GM23338 (cell line): ENCODE data around the gene SIGLEC8. TPM values are rescaled to one million over a fixed set of nuclear protein-coding genes. Genes with fewer than 3 reads are reported as not detected.

Experiments used
- ATAC-seq: fragments of 200-7000 bp; cut with Tn5 transposase; 3 replicates; pipeline ENCODE4 v1.9.1; 2020
- DNase-seq: peaks from one replicate; pipeline ENCODE4 v3.0.0-alpha.2; 2015; ENCODE audit warnings: low spot score
- H2AFZ ChIP-seq: fragments of 200-600 bp; sonication (generic); 2 replicates; pipeline ENCODE4 v1.8.0; 2016; ENCODE audit warnings: antibody characterized with exemption, mild to moderate bottlenecking, moderate library complexity
- H3F3A ChIP-seq: fragments of 200-600 bp; sonication (generic); replicated peaks from 2 replicates; pipeline ENCODE4 v1.8.0; 2017; ENCODE audit warnings: antibody characterized with exemption, mixed run types, low read depth
- H3K27ac ChIP-seq: fragments of 200-600 bp; sonication (generic); 2 replicates; pipeline ENCODE4 v1.6.1; 2016; ENCODE audit warnings: low read depth
- H3K27me3 ChIP-seq: fragments of 200-600 bp; sonication (generic); 2 replicates; pipeline ENCODE4 v1.8.0; 2016; ENCODE audit warnings: mild to moderate bottlenecking, mixed run types, moderate library complexity; ENCODE audit not compliant: insufficient read depth
- H3K36me3 ChIP-seq: fragments of 200-600 bp; sonication (generic); 2 replicates; pipeline ENCODE4 v1.8.0; 2016; ENCODE audit warnings: mild to moderate bottlenecking; ENCODE audit not compliant: insufficient read depth
- H3K4me1 ChIP-seq: fragments of 200-600 bp; sonication (generic); 2 replicates; pipeline ENCODE4 v1.8.0; 2016; ENCODE audit warnings: mild to moderate bottlenecking, moderate library complexity; ENCODE audit not compliant: insufficient read depth
- H3K4me2 ChIP-seq: fragments of 200-600 bp; sonication (generic); 2 replicates; pipeline ENCODE4 v1.7.1; 2017; ENCODE audit warnings: mixed run types
- H3K4me3 ChIP-seq: fragments of 200-600 bp; sonication (generic); 2 replicates; pipeline ENCODE4 v1.6.1; 2016; ENCODE audit warnings: mixed run types
- H3K79me2 ChIP-seq: fragments of 200-600 bp; sonication (generic); replicated peaks from 2 replicates; pipeline ENCODE4 v1.8.0; 2017; ENCODE audit warnings: mild to moderate bottlenecking; ENCODE audit not compliant: insufficient read depth
- H3K9me2 ChIP-seq: fragments of 200-600 bp; sonication (generic); 2 replicates; pipeline ENCODE4 v1.8.0; 2017; ENCODE audit not compliant: insufficient read depth
- H4K20me1 ChIP-seq: fragments of 200-600 bp; sonication (generic); replicated peaks from 2 replicates; pipeline ENCODE4 v1.8.0; 2017; ENCODE audit warnings: mild to moderate bottlenecking; ENCODE audit not compliant: insufficient read depth
- H3K27ac Mint-ChIP-seq: 2 replicates; pipeline ENCODE4 v1.8.0; 2020; ENCODE audit warnings: inconsistent platforms, mild to moderate bottlenecking, moderate library complexity, mixed read lengths
- H3K27me3 Mint-ChIP-seq: 3 replicates; pipeline ENCODE4 v1.8.0; 2022; ENCODE audit warnings: low read depth, mild to moderate bottlenecking, moderate library complexity, mixed read lengths, inconsistent platforms; ENCODE audit not compliant: insufficient read depth, poor library complexity
- H3K36me3 Mint-ChIP-seq: 3 replicates; pipeline ENCODE4 v1.8.0; 2021; ENCODE audit warnings: low read depth, mild to moderate bottlenecking, inconsistent platforms, moderate library complexity, mixed read lengths
- H3K4me1 Mint-ChIP-seq: 3 replicates; pipeline ENCODE4 v1.8.0; 2020; ENCODE audit warnings: mild to moderate bottlenecking, inconsistent platforms, mixed read lengths
- H3K4me3 Mint-ChIP-seq: 3 replicates; pipeline ENCODE4 v1.8.0; 2021; ENCODE audit warnings: moderate library complexity, mild to moderate bottlenecking, inconsistent platforms, mixed read lengths
- H3K9me3 Mint-ChIP-seq: 3 replicates; pipeline ENCODE4 v1.8.0; 2020; ENCODE audit warnings: moderate library complexity, mild to moderate bottlenecking, inconsistent platforms, mixed read lengths
- CREB1 ChIP-seq: fragments of 250-450 bp; sonication (Bioruptor Pico); IDR thresholded peaks from 2 replicates; pipeline ENCODE4 v1.5.0; 2020; ENCODE audit warnings: low read depth, mild to moderate bottlenecking, moderate library complexity
- EZH2 ChIP-seq: fragments of 200-600 bp; sonication (generic); IDR thresholded peaks from one replicate; pipeline ENCODE4 v1.8.0; 2017; ENCODE audit warnings: antibody characterized with exemption, mild to moderate bottlenecking, low read depth; ENCODE audit not compliant: unreplicated experiment
- EZH2phosphoT487 ChIP-seq: fragments of 200-600 bp; sonication (generic); IDR thresholded peaks from one replicate; pipeline ENCODE4 v1.8.1; 2018; ENCODE audit warnings: antibody characterized with exemption; ENCODE audit not compliant: unreplicated experiment
- JUNB ChIP-seq: IDR thresholded peaks from one replicate; pipeline ENCODE4 v1.6.1; 2016; ENCODE audit warnings: antibody characterized with exemption; ENCODE audit not compliant: unreplicated experiment
- NANOG ChIP-seq: IDR thresholded peaks from 2 replicates; pipeline ENCODE4 v1.6.1; 2016; ENCODE audit warnings: antibody characterized with exemption, borderline replicate concordance
- POLR2AphosphoS5 ChIP-seq: IDR thresholded peaks from 2 replicates; pipeline ENCODE4 v1.6.1; 2016; ENCODE audit warnings: antibody characterized with exemption, low read depth
- STAT1 ChIP-seq: IDR thresholded peaks from one replicate; pipeline ENCODE4 v1.6.1; 2016; ENCODE audit warnings: antibody characterized with exemption; ENCODE audit not compliant: unreplicated experiment
- polyA plus RNA-seq: library from polyadenylated mRNA; unstranded; fragments of >200 nt; fragmentation: Nextera tagmentation; extraction: Ambion mirVana; gene quantifications from 2 replicates; pipeline ENCODE4 v1.2.1, GENCODE V29; 2016
- total RNA-seq: library from RNA; depleted of rRNA; stranded (reverse); fragments of >200 nt; shearing (Covaris generic); gene quantifications from 2 replicates; pipeline ENCODE4 v1.2.3, GENCODE V29; 2014
- TF ChIP-seq, protein P1 (sequence below): fragments of 250-450 bp; sonication (Bioruptor Pico); IDR thresholded peaks from 2 replicates; pipeline ENCODE4 v1.5.0; 2020; ENCODE audit warnings: mild to moderate bottlenecking, moderate library complexity
- TF ChIP-seq, protein P2 (sequence below), 2 experiments: fragments of 200-600 bp in 1 of 2; sonication (generic) in 1 of 2; conservative IDR thresholded peaks; 2 replicates each; pipeline versions ENCODE4 v1.5.1 to v1.6.1; 2016 to 2017; ENCODE audit warnings: antibody characterized with exemption in 2 of 2, low read depth in 2 of 2, mild to moderate bottlenecking in 2 of 2, moderate library complexity in 1 of 2
- TF ChIP-seq, protein P3 (sequence below): IDR thresholded peaks from 2 replicates; pipeline ENCODE4 v1.6.1; 2016; ENCODE audit warnings: antibody characterized with exemption

The SIGLEC8 gene
- total and polyA plus RNA-seq, 2 experiments from 2014 or later = not detected

DNA sequence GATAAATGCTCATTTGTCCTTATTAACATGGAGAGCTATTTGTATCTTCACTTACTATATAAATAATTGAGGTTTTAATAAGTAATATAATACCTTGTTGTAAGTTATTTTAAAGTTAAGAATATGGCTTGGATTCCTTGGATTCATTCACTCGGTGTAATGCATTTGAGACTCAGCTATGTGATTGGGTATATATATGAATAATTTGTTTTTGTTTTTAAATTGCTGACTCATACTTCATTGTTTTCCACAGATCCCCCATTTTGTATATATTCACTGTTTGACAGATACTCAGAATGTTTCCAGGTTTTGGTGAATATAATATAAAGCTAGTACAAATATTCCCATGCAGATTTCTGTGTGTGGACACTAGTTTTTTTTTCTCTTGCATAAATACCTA is 13.3 kb upstream of the SIGLEC8 start (continued):
- TF ChIP-seq EZH2 (no peak), JUNB (no peak)

DNA sequence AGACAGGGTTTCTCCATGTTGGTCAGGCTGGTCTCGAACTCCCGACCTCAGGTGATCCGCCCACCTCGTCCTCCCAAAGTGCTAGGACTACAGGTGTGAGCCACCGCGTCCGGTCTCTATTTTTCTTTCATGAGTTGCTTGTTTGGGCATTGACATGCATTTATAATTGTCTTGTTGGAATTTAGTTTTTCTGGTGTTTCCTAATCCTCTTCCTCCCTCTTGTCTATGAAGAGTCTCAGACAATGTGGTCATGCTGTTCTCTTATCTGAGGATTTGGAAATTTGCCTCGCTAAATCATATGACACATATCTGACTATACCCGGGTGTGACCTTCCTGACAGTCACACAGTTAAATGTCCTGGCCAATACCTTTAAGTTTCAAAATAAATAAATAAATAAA is 12.7 kb upstream of the SIGLEC8 start:
- Mint-ChIP-seq H3K9me3 (peaks cover 38% of the 10 kb centered on the region), H3K27ac (no peak overlapping the region), H3K27me3 (peaks cover 11% of the 10 kb centered on the region), H3K36me3 (no peaks in the 10 kb centered on the region), H3K4me1 (no peaks in the 10 kb centered on the region), H3K4me3 (no peak overlapping the region)
- H3K79me2 ChIP-seq = no peaks in the 10 kb centered on the region
- H3K27ac ChIP-seq = no peak overlapping the region
- H3F3A ChIP-seq = no peaks in the 10 kb centered on the region
- no peak overlapping the region for H3K4me2 ChIP-seq
- H3K4me1 ChIP-seq = no peaks in the 10 kb centered on the region
- TF ChIP-seq, protein P1, sequence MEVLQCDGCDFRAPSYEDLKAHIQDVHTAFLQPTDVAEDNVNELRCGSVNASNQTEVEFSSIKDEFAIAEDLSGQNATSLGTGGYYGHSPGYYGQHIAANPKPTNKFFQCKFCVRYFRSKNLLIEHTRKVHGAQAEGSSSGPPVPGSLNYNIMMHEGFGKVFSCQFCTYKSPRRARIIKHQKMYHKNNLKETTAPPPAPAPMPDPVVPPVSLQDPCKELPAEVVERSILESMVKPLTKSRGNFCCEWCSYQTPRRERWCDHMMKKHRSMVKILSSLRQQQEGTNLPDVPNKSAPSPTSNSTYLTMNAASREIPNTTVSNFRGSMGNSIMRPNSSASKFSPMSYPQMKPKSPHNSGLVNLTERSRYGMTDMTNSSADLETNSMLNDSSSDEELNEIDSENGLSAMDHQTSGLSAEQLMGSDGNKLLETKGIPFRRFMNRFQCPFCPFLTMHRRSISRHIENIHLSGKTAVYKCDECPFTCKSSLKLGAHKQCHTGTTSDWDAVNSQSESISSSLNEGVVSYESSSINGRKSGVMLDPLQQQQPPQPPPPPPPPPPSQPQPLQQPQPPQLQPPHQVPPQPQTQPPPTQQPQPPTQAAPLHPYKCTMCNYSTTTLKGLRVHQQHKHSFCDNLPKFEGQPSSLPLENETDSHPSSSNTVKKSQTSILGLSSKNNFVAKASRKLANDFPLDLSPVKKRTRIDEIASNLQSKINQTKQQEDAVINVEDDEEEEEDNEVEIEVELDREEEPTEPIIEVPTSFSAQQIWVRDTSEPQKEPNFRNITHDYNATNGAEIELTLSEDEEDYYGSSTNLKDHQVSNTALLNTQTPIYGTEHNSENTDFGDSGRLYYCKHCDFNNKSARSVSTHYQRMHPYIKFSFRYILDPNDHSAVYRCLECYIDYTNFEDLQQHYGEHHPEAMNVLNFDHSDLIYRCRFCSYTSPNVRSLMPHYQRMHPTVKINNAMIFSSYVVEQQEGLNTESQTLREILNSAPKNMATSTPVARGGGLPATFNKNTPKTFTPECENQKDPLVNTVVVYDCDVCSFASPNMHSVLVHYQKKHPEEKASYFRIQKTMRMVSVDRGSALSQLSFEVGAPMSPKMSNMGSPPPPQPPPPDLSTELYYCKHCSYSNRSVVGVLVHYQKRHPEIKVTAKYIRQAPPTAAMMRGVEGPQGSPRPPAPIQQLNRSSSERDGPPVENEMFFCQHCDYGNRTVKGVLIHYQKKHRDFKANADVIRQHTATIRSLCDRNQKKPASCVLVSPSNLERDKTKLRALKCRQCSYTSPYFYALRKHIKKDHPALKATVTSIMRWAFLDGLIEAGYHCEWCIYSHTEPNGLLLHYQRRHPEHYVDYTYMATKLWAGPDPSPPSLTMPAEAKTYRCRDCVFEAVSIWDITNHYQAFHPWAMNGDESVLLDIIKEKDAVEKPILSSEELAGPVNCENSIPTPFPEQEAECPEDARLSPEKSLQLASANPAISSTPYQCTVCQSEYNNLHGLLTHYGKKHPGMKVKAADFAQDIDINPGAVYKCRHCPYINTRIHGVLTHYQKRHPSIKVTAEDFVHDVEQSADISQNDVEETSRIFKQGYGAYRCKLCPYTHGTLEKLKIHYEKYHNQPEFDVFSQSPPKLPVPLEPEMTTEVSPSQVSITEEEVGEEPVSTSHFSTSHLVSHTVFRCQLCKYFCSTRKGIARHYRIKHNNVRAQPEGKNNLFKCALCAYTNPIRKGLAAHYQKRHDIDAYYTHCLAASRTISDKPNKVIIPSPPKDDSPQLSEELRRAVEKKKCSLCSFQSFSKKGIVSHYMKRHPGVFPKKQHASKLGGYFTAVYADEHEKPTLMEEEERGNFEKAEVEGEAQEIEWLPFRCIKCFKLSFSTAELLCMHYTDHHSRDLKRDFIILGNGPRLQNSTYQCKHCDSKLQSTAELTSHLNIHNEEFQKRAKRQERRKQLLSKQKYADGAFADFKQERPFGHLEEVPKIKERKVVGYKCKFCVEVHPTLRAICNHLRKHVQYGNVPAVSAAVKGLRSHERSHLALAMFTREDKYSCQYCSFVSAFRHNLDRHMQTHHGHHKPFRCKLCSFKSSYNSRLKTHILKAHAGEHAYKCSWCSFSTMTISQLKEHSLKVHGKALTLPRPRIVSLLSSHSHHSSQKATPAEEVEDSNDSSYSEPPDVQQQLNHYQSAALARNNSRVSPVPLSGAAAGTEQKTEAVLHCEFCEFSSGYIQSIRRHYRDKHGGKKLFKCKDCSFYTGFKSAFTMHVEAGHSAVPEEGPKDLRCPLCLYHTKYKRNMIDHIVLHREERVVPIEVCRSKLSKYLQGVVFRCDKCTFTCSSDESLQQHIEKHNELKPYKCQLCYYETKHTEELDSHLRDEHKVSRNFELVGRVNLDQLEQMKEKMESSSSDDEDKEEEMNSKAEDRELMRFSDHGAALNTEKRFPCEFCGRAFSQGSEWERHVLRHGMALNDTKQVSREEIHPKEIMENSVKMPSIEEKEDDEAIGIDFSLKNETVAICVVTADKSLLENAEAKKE (CRISPR knock-in tag) = no peak
- TF ChIP-seq, protein P2, sequence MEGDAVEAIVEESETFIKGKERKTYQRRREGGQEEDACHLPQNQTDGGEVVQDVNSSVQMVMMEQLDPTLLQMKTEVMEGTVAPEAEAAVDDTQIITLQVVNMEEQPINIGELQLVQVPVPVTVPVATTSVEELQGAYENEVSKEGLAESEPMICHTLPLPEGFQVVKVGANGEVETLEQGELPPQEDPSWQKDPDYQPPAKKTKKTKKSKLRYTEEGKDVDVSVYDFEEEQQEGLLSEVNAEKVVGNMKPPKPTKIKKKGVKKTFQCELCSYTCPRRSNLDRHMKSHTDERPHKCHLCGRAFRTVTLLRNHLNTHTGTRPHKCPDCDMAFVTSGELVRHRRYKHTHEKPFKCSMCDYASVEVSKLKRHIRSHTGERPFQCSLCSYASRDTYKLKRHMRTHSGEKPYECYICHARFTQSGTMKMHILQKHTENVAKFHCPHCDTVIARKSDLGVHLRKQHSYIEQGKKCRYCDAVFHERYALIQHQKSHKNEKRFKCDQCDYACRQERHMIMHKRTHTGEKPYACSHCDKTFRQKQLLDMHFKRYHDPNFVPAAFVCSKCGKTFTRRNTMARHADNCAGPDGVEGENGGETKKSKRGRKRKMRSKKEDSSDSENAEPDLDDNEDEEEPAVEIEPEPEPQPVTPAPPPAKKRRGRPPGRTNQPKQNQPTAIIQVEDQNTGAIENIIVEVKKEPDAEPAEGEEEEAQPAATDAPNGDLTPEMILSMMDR (conservative IDR thresholded peaks at IDR 0.05; ENCODE audit: low read depth in 2 of 2) = no peak
- TF ChIP-seq CREB1 (CRISPR knock-in tag) (no peak), POLR2AphosphoS5 (no peak), EZH2phosphoT487 (no peak), STAT1 (no peak), NANOG (no peak)
- TF ChIP-seq, protein P3, sequence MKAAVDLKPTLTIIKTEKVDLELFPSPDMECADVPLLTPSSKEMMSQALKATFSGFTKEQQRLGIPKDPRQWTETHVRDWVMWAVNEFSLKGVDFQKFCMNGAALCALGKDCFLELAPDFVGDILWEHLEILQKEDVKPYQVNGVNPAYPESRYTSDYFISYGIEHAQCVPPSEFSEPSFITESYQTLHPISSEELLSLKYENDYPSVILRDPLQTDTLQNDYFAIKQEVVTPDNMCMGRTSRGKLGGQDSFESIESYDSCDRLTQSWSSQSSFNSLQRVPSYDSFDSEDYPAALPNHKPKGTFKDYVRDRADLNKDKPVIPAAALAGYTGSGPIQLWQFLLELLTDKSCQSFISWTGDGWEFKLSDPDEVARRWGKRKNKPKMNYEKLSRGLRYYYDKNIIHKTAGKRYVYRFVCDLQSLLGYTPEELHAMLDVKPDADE = no peak
- peaks cover 9% of the 10 kb centered on the region; the same call in 1 of the 2 replicates for H3K27me3 ChIP-seq
- ATAC-seq = no peak
- H2AFZ ChIP-seq = no peak overlapping the region
- H3K36me3 ChIP-seq = no peaks in the 10 kb centered on the region
- H3K4me3 ChIP-seq = no peak overlapping the region
- DNase-seq = no peak
- no peaks in the 10 kb centered on the region for H3K9me2 ChIP-seq
- H4K20me1 ChIP-seq = no peaks in the 10 kb centered on the region
